H1 (cell line): Measurements from ENCODE around the gene GPR143. TPM values are rescaled to one million over a fixed set of nuclear protein-coding genes. Genes with fewer than 3 reads are reported as not detected.

ENCODE experiments used
- CTCF ChIA-PET: fragments of 300-600 bp; sonication (Branson Sonifier 250); formaldehyde crosslinking; loops from one replicate; lab custom pipeline; 2021; ENCODE audit not compliant: partially characterized antibody; lab: Charles Lee
- POLR2A ChIA-PET: fragments of 300-600 bp; sonication (Branson Sonifier 250); formaldehyde crosslinking; loops from one replicate; lab custom pipeline; 2021; ENCODE audit warnings: inconsistent platforms; ENCODE audit not compliant: partially characterized antibody; lab: Charles Lee
- DNase-seq, 2 experiments: peaks; one replicate each; pipeline versions ENCODE4 v3.0.0 to v3.0.0-alpha.2; 2010 to 2022; ENCODE audit warnings: low spot score in 2 of 2, low read depth in 1 of 2, mixed read lengths in 1 of 2
- FAIRE-seq: peaks from 2 replicates; lab custom pipeline; 2011; peaks lifted over from hg19 to GRCh38; lab: Jason Lieb, UNC
- H2AFZ ChIP-seq: 2 replicates; pipeline ENCODE4 v1.8.1; 2012; ENCODE audit warnings: low read length, inconsistent platforms
- H2AK5ac ChIP-seq: 2 replicates; pipeline ENCODE4 v1.6.1; 2013; ENCODE audit warnings: low read depth, low read length
- H2BK120ac ChIP-seq: replicated peaks from 2 replicates; pipeline ENCODE3; 2013; ENCODE audit warnings: low read depth, low read length, inconsistent platforms
- H2BK12ac ChIP-seq: 2 replicates; pipeline ENCODE4 v1.6.1; 2013; ENCODE audit warnings: low read depth, low read length
- H2BK15ac ChIP-seq: 2 replicates; pipeline ENCODE4 v1.6.1; 2013; ENCODE audit warnings: low read length
- H2BK20ac ChIP-seq: 2 replicates; pipeline ENCODE4 v1.6.1; 2013; ENCODE audit warnings: low read length
- H2BK5ac ChIP-seq: 2 replicates; pipeline ENCODE4 v1.6.1; 2013; ENCODE audit warnings: low read depth, low read length
- H3K14ac ChIP-seq: 2 replicates; pipeline ENCODE4 v1.6.1; 2013; ENCODE audit warnings: inconsistent platforms; ENCODE audit not compliant: insufficient read length
- H3K18ac ChIP-seq: 2 replicates; pipeline ENCODE4 v1.6.1; 2013; ENCODE audit warnings: low read length; ENCODE audit errors: extremely low read depth
- H3K23ac ChIP-seq: 2 replicates; pipeline ENCODE4 v1.6.1; 2013; ENCODE audit warnings: inconsistent platforms; ENCODE audit not compliant: insufficient read length
- H3K23me2 ChIP-seq: 2 replicates; pipeline ENCODE4 v1.6.1; 2013; ENCODE audit warnings: low read depth, low read length
- H3K27ac ChIP-seq: 2 replicates; pipeline ENCODE4 v1.6.1; 2011; ENCODE audit warnings: low read depth, low read length, inconsistent platforms
- H3K27me3 ChIP-seq, 4 experiments: replicated peaks in 1 of 4; 1 replicate in 1 of 4; 2 replicates in 3 of 4; pipeline versions ENCODE4 v1.6.1 to v1.8.1; 2011 to 2013; ENCODE audit warnings: low read length in 3 of 4, mild to moderate bottlenecking in 3 of 4, inconsistent platforms in 2 of 4, mixed read lengths in 2 of 4, moderate library complexity in 1 of 4; ENCODE audit not compliant: control insufficient read depth in 3 of 4, insufficient read depth in 3 of 4; ENCODE audit errors: extremely low read depth in 1 of 4
- H3K36me3 ChIP-seq, 4 experiments: 2 replicates each; pipeline versions ENCODE4 v1.6.1 to v1.8.1; 2011 to 2013; ENCODE audit warnings: mild to moderate bottlenecking in 4 of 4, low read length in 3 of 4, moderate library complexity in 2 of 4, control low read depth in 1 of 4, inconsistent platforms in 1 of 4; ENCODE audit not compliant: insufficient read depth in 4 of 4, control insufficient read depth in 2 of 4
- H3K4ac ChIP-seq: replicated peaks from 2 replicates; pipeline ENCODE3; 2013; ENCODE audit warnings: low read length, low read depth, mixed read lengths, inconsistent platforms; ENCODE audit not compliant: insufficient read length
- H3K4me1 ChIP-seq, 4 experiments: replicated peaks in 1 of 4; 1 replicate in 1 of 4; 2 replicates in 3 of 4; pipeline versions ENCODE4 v1.6.1 to v1.8.1; 2011 to 2013; ENCODE audit warnings: low read length in 3 of 4, inconsistent platforms in 2 of 4, mixed read lengths in 1 of 4; ENCODE audit not compliant: insufficient read depth in 4 of 4, control insufficient read depth in 3 of 4
- H3K4me2 ChIP-seq, 2 experiments: 2 replicates each; pipeline versions ENCODE4 v1.6.1 to v1.8.1; 2011 to 2013; ENCODE audit warnings: low read depth in 2 of 2, low read length in 2 of 2, control low read depth in 1 of 2, inconsistent platforms in 1 of 2, mild to moderate bottlenecking in 1 of 2; ENCODE audit not compliant: insufficient read depth in 1 of 2
- H3K4me3 ChIP-seq, 4 experiments: fragments of 200-600, 300-600 bp in 1 of 4; sonication (generic), shearing (Covaris generic), sonication (Bioruptor Twin) in 1 of 4; 2 replicates each; pipeline versions ENCODE4 v1.5.1 to v1.8.1; 2011 to 2016; ENCODE audit warnings: low read length in 4 of 4, low read depth in 3 of 4, control low read depth in 2 of 4, inconsistent platforms in 2 of 4, mild to moderate bottlenecking in 2 of 4, mixed read lengths in 1 of 4, moderate library complexity in 1 of 4; ENCODE audit not compliant: insufficient read depth in 2 of 4; ENCODE audit errors: extremely low read depth in 1 of 4
- H3K56ac ChIP-seq: replicated peaks from 2 replicates; pipeline ENCODE3; 2013; ENCODE audit warnings: low read depth, mild to moderate bottlenecking, mixed read lengths, low read length, inconsistent platforms; ENCODE audit not compliant: insufficient read length
- H3K79me1 ChIP-seq: 2 replicates; pipeline ENCODE4 v1.6.1; 2013; ENCODE audit warnings: low read depth, low read length, control low read depth
- H3K79me2 ChIP-seq, 2 experiments: 2 replicates each; pipeline versions ENCODE4 v1.6.1 to v1.8.1; 2012 to 2013; ENCODE audit warnings: low read length in 2 of 2, mild to moderate bottlenecking in 2 of 2, inconsistent platforms in 1 of 2; ENCODE audit not compliant: insufficient read depth in 2 of 2, control insufficient read depth in 1 of 2
- H3K9ac ChIP-seq, 4 experiments: replicated peaks in 1 of 4; 1 replicate in 1 of 4; 2 replicates in 3 of 4; pipeline versions ENCODE4 v1.6.1 to v1.8.1; 2011 to 2013; ENCODE audit warnings: low read depth in 3 of 4, low read length in 3 of 4, control low read depth in 2 of 4, mild to moderate bottlenecking in 2 of 4, moderate library complexity in 2 of 4, inconsistent platforms in 1 of 4; ENCODE audit errors: extremely low read depth in 1 of 4
- H3K9me3 ChIP-seq, 2 experiments: 2 replicates each; pipeline versions ENCODE4 v1.6.1 to v1.8.1; 2012 to 2013; ENCODE audit warnings: mild to moderate bottlenecking in 2 of 2, moderate library complexity in 2 of 2, control low read depth in 1 of 2, inconsistent platforms in 1 of 2, low read depth in 1 of 2, low read length in 1 of 2, mixed read lengths in 1 of 2; ENCODE audit not compliant: insufficient read depth in 2 of 2
- H4K20me1 ChIP-seq, 2 experiments: replicated peaks in 1 of 2; 2 replicates each; pipeline versions ENCODE3 to v1.8.1; 2011 to 2013; ENCODE audit warnings: inconsistent platforms in 2 of 2, low read length in 2 of 2, mild to moderate bottlenecking in 1 of 2; ENCODE audit not compliant: insufficient read depth in 2 of 2, control insufficient read depth in 1 of 2
- H4K5ac ChIP-seq: 2 replicates; pipeline ENCODE4 v1.6.1; 2013; ENCODE audit warnings: low read length, low read depth, mixed read lengths, inconsistent platforms; ENCODE audit not compliant: insufficient read length
- H4K8ac ChIP-seq: 2 replicates; pipeline ENCODE4 v1.8.0; 2013; ENCODE audit warnings: mild to moderate bottlenecking, moderate library complexity, low read length, inconsistent platforms; ENCODE audit not compliant: insufficient read depth; ENCODE audit errors: extremely low read depth
- H4K91ac ChIP-seq: replicated peaks from 2 replicates; pipeline ENCODE3; 2013; ENCODE audit warnings: low read length, mixed read lengths, inconsistent platforms; ENCODE audit not compliant: insufficient read length
- BACH1 ChIP-seq: IDR thresholded peaks from 2 replicates; pipeline ENCODE4 v1.6.1; 2012; ENCODE audit warnings: low read length, improper control_type of control experiment
- BCL11A ChIP-seq, 2 experiments: IDR thresholded peaks; one replicate each; pipeline ENCODE4 v1.6.1; 2011; ENCODE audit warnings: low read depth in 2 of 2, low read length in 2 of 2, mild to moderate bottlenecking in 2 of 2
- CBX5 ChIP-seq: fragments of 300-800, 300-1000 bp; sonication (generic); IDR thresholded peaks from 2 replicates; pipeline ENCODE4 v1.7.1; 2016; ENCODE audit warnings: antibody characterized with exemption, low read length, low read depth
- EP300 ChIP-seq, 2 experiments: IDR thresholded peaks; 1 replicate in 1 of 2; 2 replicates in 1 of 2; pipeline ENCODE4 v1.6.1; 2011 to 2012; ENCODE audit warnings: low read depth in 2 of 2, low read length in 2 of 2, mild to moderate bottlenecking in 2 of 2, borderline replicate concordance in 1 of 2, inconsistent platforms in 1 of 2, moderate library complexity in 1 of 2
- GABPA ChIP-seq: IDR thresholded peaks from 2 replicates; pipeline ENCODE4 v1.6.1; 2011; ENCODE audit warnings: mild to moderate bottlenecking, low read length, moderate library complexity, borderline replicate concordance; ENCODE audit not compliant: insufficient read depth
- NRF1 ChIP-seq: IDR thresholded peaks from 2 replicates; pipeline ENCODE4 v1.6.1; 2011; ENCODE audit warnings: mild to moderate bottlenecking, low read depth, low read length, improper control_type of control experiment
- RAD21 ChIP-seq, 2 experiments: IDR thresholded peaks in 1 of 2; conservative IDR thresholded peaks in 1 of 2; 2 replicates each; pipeline ENCODE4 v1.6.1; 2011; ENCODE audit warnings: low read depth in 2 of 2, low read length in 2 of 2, improper control_type of control experiment in 1 of 2, inconsistent platforms in 1 of 2, mild to moderate bottlenecking in 1 of 2, moderate library complexity in 1 of 2
- SAP30 ChIP-seq: fragments of 300-600 bp; sonication (generic); IDR thresholded peaks from 2 replicates; pipeline ENCODE4 v1.7.1; 2012; ENCODE audit warnings: low read length, moderate library complexity, mild to moderate bottlenecking, inconsistent platforms; ENCODE audit not compliant: insufficient read depth, insufficient replicate concordance
- SUZ12 ChIP-seq: fragments of 200-600 bp; sonication (generic); IDR thresholded peaks from 2 replicates; pipeline ENCODE4 v1.6.1; 2012; ENCODE audit warnings: mild to moderate bottlenecking, inconsistent platforms, low read length, moderate library complexity, mixed read lengths
- TEAD4 ChIP-seq: IDR thresholded peaks from 2 replicates; pipeline ENCODE4 v1.6.1; 2012; ENCODE audit warnings: low read depth, low read length, inconsistent platforms, mixed read lengths
- WGBS, 2 experiments: shearing (Covaris generic) in 1 of 2; methylation state at CpG; one replicate each; pipeline versions ENCODE4 v1.1.6 to v1.1.7; 2013 to 2015; ENCODE audit warnings: low lambda C conversion rate in 2 of 2, mixed read lengths in 2 of 2, inconsistent platforms in 1 of 2, low coverage in 1 of 2, missing lambda C conversion rate in 1 of 2; ENCODE audit not compliant: insufficient replicate concordance in 2 of 2, insufficient coverage in 1 of 2, insufficient read length in 1 of 2; ENCODE audit errors: extremely low coverage in 1 of 2, missing lambda C conversion rate in 1 of 2; 5-methylcytosine and 5-hydroxymethylcytosine counted together
- polyA plus RNA-seq, 7 experiments: library from polyadenylated mRNA; depleted of rRNA in 3 of 7; stranded (reverse) in 5 of 7; unstranded in 2 of 7; fragments of >200 nt in 5 of 7; fragments of 200-250 nt in 2 of 7; gene quantifications; 1 replicate in 5 of 7; 2 replicates in 1 of 7; 4 replicates in 1 of 7; pipeline versions ENCODE4 v1.2.1 to v1.2.3, GENCODE V29; 2011 to 2013; ENCODE audit warnings: missing spikeins in 2 of 7, mixed read lengths in 2 of 7
- total RNA-seq: library from RNA; stranded (reverse); fragmentation: NEBNext Ultra II Directional; extraction: Animal tissue kit (Norgen Biotek cat#: 25700); gene quantifications from 2 replicates; pipeline ENCODE4 v1.2.1, GENCODE V29; 2021
- TF ChIP-seq, protein P1 (sequence below): IDR thresholded peaks from 2 replicates; pipeline ENCODE4 v1.6.1; 2011; ENCODE audit warnings: low read length, improper control_type of control experiment

GPR143 gene
- total and polyA plus RNA-seq, 2 of the 8 experiments (the other 6 are each of a cell fraction or from before 2014, with no cell fraction given), result 18.5 to 30.7 TPM

DNA sequence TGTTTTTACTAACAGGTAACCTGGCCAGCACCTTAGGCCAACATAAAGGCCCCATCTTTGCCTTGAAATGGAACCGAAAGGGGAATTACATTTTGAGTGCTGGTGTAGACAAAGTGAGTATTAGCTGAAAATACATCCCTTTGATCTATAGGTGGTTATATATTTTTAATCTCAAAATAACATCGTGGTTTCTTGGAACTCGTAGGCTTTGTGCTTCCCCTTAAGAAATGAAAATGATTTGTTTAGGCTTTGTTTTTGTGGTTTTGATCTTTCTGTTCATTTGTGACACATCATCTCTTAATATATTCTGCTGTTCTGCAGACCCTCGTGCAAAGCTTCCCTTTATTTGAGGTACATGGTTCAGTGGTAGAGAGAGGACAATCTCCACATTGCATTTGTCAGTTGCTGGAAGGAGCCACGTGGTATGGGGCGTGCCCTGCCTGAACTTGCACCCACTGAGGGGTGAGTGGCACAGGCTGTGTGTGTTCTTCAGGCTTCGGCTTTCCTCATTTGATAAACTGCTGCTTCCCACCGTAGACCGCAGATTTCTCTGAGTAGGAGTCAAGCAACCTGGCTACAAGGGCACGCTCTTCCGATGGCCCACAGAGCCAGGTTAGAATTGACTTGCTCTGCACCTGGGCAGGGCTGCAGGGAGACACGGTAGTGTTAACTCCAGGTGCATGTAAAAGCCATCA lies 72.2 kb downstream of the GPR143 start:
- no peak overlapping the region for H2BK120ac ChIP-seq
- 90% methylated on average over 5 of the region's 12 CpGs; no CpG with 5 or more reads in 1 of the 2 experiments for whole genome bisulfite sequencing, 2 experiments
- H3K4ac ChIP-seq, result no peak overlapping the region
- no peak overlapping the region for H3K56ac ChIP-seq
- H2AK5ac ChIP-seq, result no peak overlapping the region
- H3K36me3 ChIP-seq, result peaks cover 0 to 14% (median 6%) of the 10 kb centered on the region in 4 experiments; a peak in 5 of 8 replicates
- H2BK20ac ChIP-seq, result no peak overlapping the region
- no peaks in the 10 kb centered on the region for H3K27me3 ChIP-seq
- H3K4me3 ChIP-seq, result no peak overlapping the region
- H2BK15ac ChIP-seq, result no peak overlapping the region
- no peak overlapping the region for H3K4me2 ChIP-seq
- POLR2A ChIA-PET, result no interaction called here
- H4K91ac ChIP-seq, result no peak overlapping the region
- H3K18ac ChIP-seq, result no peak overlapping the region
- no peaks in the 10 kb centered on the region for H3K23me2 ChIP-seq
- FAIRE-seq, result no peak
- H3K79me1 ChIP-seq, result no peaks in the 10 kb centered on the region
- no peak overlapping the region for H2BK12ac ChIP-seq
- no peaks in the 10 kb centered on the region for H3K9me3 ChIP-seq
- no peak overlapping the region for H3K27ac ChIP-seq
- H3K4me1 ChIP-seq, result no peaks in the 10 kb centered on the region
- no peak overlapping the region for H4K5ac ChIP-seq
- no peaks in the 10 kb centered on the region for H4K20me1 ChIP-seq
- H3K79me2 ChIP-seq, result no peaks in the 10 kb centered on the region
- no peak overlapping the region for H3K14ac ChIP-seq
- no peak overlapping the region for H3K9ac ChIP-seq
- H2BK5ac ChIP-seq, result no peak overlapping the region
- DNase-seq, result no peak
- CTCF ChIA-PET, result interaction anchor here (1.0 to 2.2 kb wide), 2 partner anchors 9 to 16 kb away, joined by 3 to 9 read pairs; no protein-coding TSS in a partner anchor
- H3K23ac ChIP-seq, result no peak overlapping the region
- no peak overlapping the region for H2AFZ ChIP-seq
- H4K8ac ChIP-seq, result no peak overlapping the region
- TF ChIP-seq BCL11A (IDR thresholded peaks at IDR 0.05; ENCODE audit: low read depth in 2 of 2, low read length in 2 of 2), result no peak
- no peak for TF ChIP-seq RAD21 (IDR thresholded peaks at IDR 0.05 in 1 of 2, conservative IDR thresholded peaks at IDR 0.05 in 1 of 2; ENCODE audit: low read depth in 2 of 2, low read length in 2 of 2)
- TF ChIP-seq EP300 (IDR thresholded peaks at IDR 0.05; ENCODE audit: borderline replicate concordance in 1 of 2, low read depth in 2 of 2, low read length in 2 of 2), result no peak
- no peak for TF ChIP-seq TEAD4
- TF ChIP-seq, protein P1, sequence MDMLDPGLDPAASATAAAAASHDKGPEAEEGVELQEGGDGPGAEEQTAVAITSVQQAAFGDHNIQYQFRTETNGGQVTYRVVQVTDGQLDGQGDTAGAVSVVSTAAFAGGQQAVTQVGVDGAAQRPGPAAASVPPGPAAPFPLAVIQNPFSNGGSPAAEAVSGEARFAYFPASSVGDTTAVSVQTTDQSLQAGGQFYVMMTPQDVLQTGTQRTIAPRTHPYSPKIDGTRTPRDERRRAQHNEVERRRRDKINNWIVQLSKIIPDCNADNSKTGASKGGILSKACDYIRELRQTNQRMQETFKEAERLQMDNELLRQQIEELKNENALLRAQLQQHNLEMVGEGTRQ, result no peak
- no peak for TF ChIP-seq NRF1
- TF ChIP-seq SAP30, result no peak
- TF ChIP-seq SUZ12, result no peak
- TF ChIP-seq GABPA, result no peak
- TF ChIP-seq CBX5, result no peak
- TF ChIP-seq BACH1, result no peak
